ENCODE data around the gene MCHR1. TPM values are rescaled to one million over a fixed set of nuclear protein-coding genes. Genes with fewer than 3 reads are reported as not detected.
A peak's percentile ranks its signal among the peaks of the same experiment; 100 is the strongest.

Gene MCHR1
- total and polyA plus RNA-seq, 2 of the 4 experiments (the other 2 are of a cell fraction), result 1.4 to 3.2 TPM

- no peak for TF ChIP-seq MXI1 (IDR thresholded peaks at IDR 0.05; ENCODE audit: borderline replicate concordance, low read depth, low read length)
Observed at GRCh38 chr22:40679964-40680818, 907 bp downstream of the MCHR1 start (continued).

DNA sequence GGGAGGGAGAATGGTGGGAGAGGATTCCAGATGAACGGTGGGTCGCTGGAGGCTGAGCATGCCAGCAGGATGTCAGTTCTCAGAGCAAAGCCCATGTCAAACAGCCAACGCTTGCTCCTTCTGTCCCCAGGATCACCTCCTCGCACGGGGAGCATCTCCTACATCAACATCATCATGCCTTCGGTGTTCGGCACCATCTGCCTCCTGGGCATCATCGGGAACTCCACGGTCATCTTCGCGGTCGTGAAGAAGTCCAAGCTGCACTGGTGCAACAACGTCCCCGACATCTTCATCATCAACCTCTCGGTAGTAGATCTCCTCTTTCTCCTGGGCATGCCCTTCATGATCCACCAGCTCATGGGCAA lies 1.5 kb downstream of the MCHR1 start:
- peaks cover 16% of the 10 kb centered on the region for H3K4me1 ChIP-seq (ENCODE audit: control insufficient read depth, insufficient read depth, low read length)
- no peak overlapping the region for H3K27ac ChIP-seq (ENCODE audit: insufficient read depth, low read length)
- H4K5ac ChIP-seq (ENCODE audit: low read depth, low read length), result no peak overlapping the region
- H2BK15ac ChIP-seq (ENCODE audit: low read depth, low read length), result 0 out of 3 replicates have a peak overlapping the region, but pooled peaks have one; percentile 25
- no peak overlapping the region for H3K4me3 ChIP-seq (ENCODE audit: insufficient read depth, low read depth, low read length)
- DNase-seq, result no peak
- H2BK5ac ChIP-seq (ENCODE audit: low read depth, low read length, poor library complexity, severe bottlenecking), result no peak overlapping the region
- in situ Hi-C loops (cut with MboI; ENCODE audit: low sequenced_read_pairs), result loop anchor here (5.0 kb wide), 1 partner anchor 82 kb away; no protein-coding TSS in a partner anchor
- no peak overlapping the region for H3K56ac ChIP-seq (ENCODE audit: extremely low read depth, insufficient read depth, low read length)
- no peak overlapping the region for H2BK120ac ChIP-seq (ENCODE audit: low read depth, low read length)
- no peak overlapping the region for H3K18ac ChIP-seq (ENCODE audit: low read depth, low read length)
- intact Hi-C loops (cut with micrococcal nuclease), result no loop called here
- no peaks in the 10 kb centered on the region for H4K20me1 ChIP-seq (ENCODE audit: insufficient read depth, low read length)
- no peaks in the 10 kb centered on the region for H3K9me3 ChIP-seq (ENCODE audit: control insufficient read depth, insufficient read depth, low read length)
- 100% methylated on average over 4 of the region's 15 CpGs; no CpG with 5 or more reads in 1 of the 2 experiments for WGBS, 2 experiments (ENCODE audit: extremely low coverage in 2 of 2, insufficient read length in 1 of 2)
- no peaks in the 10 kb centered on the region for H3K36me3 ChIP-seq (ENCODE audit: control insufficient read depth, insufficient read depth, low read length)
- H2AFZ ChIP-seq (replicated peaks; ENCODE audit: low read length, poor library complexity), result peak overlapping the region; percentile 24
- ATAC-seq (ENCODE audit: low read depth), result no peak
- no peak overlapping the region for H3K4me2 ChIP-seq (ENCODE audit: low read depth, low read length)
- H3K9ac ChIP-seq (ENCODE audit: low read depth, low read length), result no peak overlapping the region
- H3K23ac ChIP-seq (ENCODE audit: low read depth, low read length), result no peak overlapping the region
- H4K91ac ChIP-seq (ENCODE audit: insufficient read depth, low read depth, low read length), result no peak overlapping the region
- dilution Hi-C loops (cut with HindIII; ENCODE audit: low sequenced_read_pairs, unreplicated experiment), result no loop called here
- H2BK20ac ChIP-seq (ENCODE audit: low read depth, low read length), result no peak overlapping the region
- H4K8ac ChIP-seq (ENCODE audit: low read depth in 2 of 2, low read length in 2 of 2), result no peak overlapping the region
- CTCF ChIA-PET, result no interaction called here
- peak overlapping the region; percentile 87 for H2AK9ac ChIP-seq (replicated peaks; ENCODE audit: low read depth, low read length, poor library complexity)
- no peaks in the 10 kb centered on the region for H3K27me3 ChIP-seq (ENCODE audit: control insufficient read depth, insufficient read depth, low read length)
- BruUV-seq (replicated peaks), result no TSS peak
- no peaks in the 10 kb centered on the region for H3K79me1 ChIP-seq (ENCODE audit: low read depth in 1 of 2, low read length in 2 of 2)
- H3K9me1 ChIP-seq (ENCODE audit: insufficient read depth, low read length), result peaks cover 6% of the 10 kb centered on the region; the same call in 1 of the 2 replicates
- no peak overlapping the region; the same call in 1 of the 2 replicates for H3K14ac ChIP-seq (replicated peaks; ENCODE audit: low read depth, low read length)
- POLR2A ChIA-PET (ENCODE audit: unreplicated experiment), result no interaction called here
- no peak overlapping the region for H3K4ac ChIP-seq (ENCODE audit: low read depth, low read length)
- peak overlapping the region; percentile 72 for H2AK5ac ChIP-seq (ENCODE audit: low read depth, low read length)
- TF ChIP-seq FOS (IDR thresholded peaks at IDR 0.05; ENCODE audit: low read depth, low read length), result no peak
- TF ChIP-seq CHD1 (IDR thresholded peaks at IDR 0.05; ENCODE audit: low read depth, low read length), result no peak
- no peak for TF ChIP-seq MXI1 (IDR thresholded peaks at IDR 0.05; ENCODE audit: borderline replicate concordance, low read depth, low read length)
- no peak for TF ChIP-seq RAD21 (IDR thresholded peaks at IDR 0.05; ENCODE audit: low read length)
- TF ChIP-seq RCOR1 (IDR thresholded peaks at IDR 0.05; ENCODE audit: insufficient replicate concordance, low read length), result no peak
- no peak for TF ChIP-seq MAFK (IDR thresholded peaks at IDR 0.05; ENCODE audit: low read depth, low read length)
- no peak for TF ChIP-seq RFX5 (IDR thresholded peaks at IDR 0.05; ENCODE audit: low read depth, low read length)
- TF ChIP-seq, protein P1, sequence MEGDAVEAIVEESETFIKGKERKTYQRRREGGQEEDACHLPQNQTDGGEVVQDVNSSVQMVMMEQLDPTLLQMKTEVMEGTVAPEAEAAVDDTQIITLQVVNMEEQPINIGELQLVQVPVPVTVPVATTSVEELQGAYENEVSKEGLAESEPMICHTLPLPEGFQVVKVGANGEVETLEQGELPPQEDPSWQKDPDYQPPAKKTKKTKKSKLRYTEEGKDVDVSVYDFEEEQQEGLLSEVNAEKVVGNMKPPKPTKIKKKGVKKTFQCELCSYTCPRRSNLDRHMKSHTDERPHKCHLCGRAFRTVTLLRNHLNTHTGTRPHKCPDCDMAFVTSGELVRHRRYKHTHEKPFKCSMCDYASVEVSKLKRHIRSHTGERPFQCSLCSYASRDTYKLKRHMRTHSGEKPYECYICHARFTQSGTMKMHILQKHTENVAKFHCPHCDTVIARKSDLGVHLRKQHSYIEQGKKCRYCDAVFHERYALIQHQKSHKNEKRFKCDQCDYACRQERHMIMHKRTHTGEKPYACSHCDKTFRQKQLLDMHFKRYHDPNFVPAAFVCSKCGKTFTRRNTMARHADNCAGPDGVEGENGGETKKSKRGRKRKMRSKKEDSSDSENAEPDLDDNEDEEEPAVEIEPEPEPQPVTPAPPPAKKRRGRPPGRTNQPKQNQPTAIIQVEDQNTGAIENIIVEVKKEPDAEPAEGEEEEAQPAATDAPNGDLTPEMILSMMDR (conservative IDR thresholded peaks at IDR 0.05; ENCODE audit: low read depth, low read length), result no peak
- TF ChIP-seq POLR2A (IDR thresholded peaks at IDR 0.05; ENCODE audit: low read depth, low read length), result no peak
- TF ChIP-seq, protein P2, sequence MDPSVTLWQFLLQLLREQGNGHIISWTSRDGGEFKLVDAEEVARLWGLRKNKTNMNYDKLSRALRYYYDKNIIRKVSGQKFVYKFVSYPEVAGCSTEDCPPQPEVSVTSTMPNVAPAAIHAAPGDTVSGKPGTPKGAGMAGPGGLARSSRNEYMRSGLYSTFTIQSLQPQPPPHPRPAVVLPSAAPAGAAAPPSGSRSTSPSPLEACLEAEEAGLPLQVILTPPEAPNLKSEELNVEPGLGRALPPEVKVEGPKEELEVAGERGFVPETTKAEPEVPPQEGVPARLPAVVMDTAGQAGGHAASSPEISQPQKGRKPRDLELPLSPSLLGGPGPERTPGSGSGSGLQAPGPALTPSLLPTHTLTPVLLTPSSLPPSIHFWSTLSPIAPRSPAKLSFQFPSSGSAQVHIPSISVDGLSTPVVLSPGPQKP (IDR thresholded peaks at IDR 0.05; ENCODE audit: borderline replicate concordance, low read depth, low read length), result no peak
- TF ChIP-seq CEBPB (IDR thresholded peaks at IDR 0.05; ENCODE audit: low read depth, low read length), result no peak
- TF ChIP-seq NFE2L2 (IDR thresholded peaks at IDR 0.05; ENCODE audit: low read depth, low read length), result no peak
- TF ChIP-seq SMC3 (IDR thresholded peaks at IDR 0.05; ENCODE audit: low read depth, low read length), result no peak
- TF ChIP-seq BHLHE40 (IDR thresholded peaks at IDR 0.05; ENCODE audit: low read depth, low read length), result no peak
